GM03348 (cell line): Measurements from ENCODE around the gene IMMP2L.
"Not testable (repeated sequence)": the region's sequence is repeated elsewhere in the genome, so short reads cannot be mapped to it uniquely, and the experiment has no call there.

Experiments used
- DNase-seq: peaks from one replicate; pipeline ENCODE4 v3.0.0; 2012; ENCODE audit warnings: low spot score

Gene IMMP2L

GRCh38 chr7:111264111-111264868 is 298.0 kb downstream of the IMMP2L start:
- DNase-seq, result no peak

- no peak for DNase-seq
These were observed 299.8 kb downstream of the IMMP2L start for GRCh38 chr7:111262293-111263116.

GRCh38 chr7:111261496-111261895 is 300.8 kb downstream of the IMMP2L start:
- no peak for DNase-seq

GRCh38 chr7:111259991-111260390 is 302.3 kb downstream of the IMMP2L start:
- no peak for DNase-seq

GRCh38 chr7:111256391-111256790 is 305.9 kb downstream of the IMMP2L start:
- DNase-seq, result no peak

- DNase-seq, result no peak
These were observed 306.7 kb downstream of the IMMP2L start for GRCh38 chr7:111255576-111255975.

- not testable (repeated sequence) for DNase-seq
These were observed 310.9 kb downstream of the IMMP2L start for GRCh38 chr7:111251365-111251764.

GRCh38 chr7:111249807-111250206 is 312.5 kb downstream of the IMMP2L start:
- not testable (repeated sequence) for DNase-seq

GRCh38 chr7:111242141-111242755 is 320.0 kb downstream of the IMMP2L start:
- DNase-seq, result no peak

GRCh38 chr7:111240371-111240770 is 321.9 kb downstream of the IMMP2L start:
- DNase-seq, result no peak

- no peak for DNase-seq
These were observed 322.9 kb downstream of the IMMP2L start for GRCh38 chr7:111239437-111239836.

- no peak for DNase-seq
These were observed 323.4 kb downstream of the IMMP2L start for GRCh38 chr7:111238886-111239285.

GRCh38 chr7:111235709-111236108 is 326.6 kb downstream of the IMMP2L start:
- DNase-seq, result no peak

GRCh38 chr7:111232249-111233084 is 329.8 kb downstream of the IMMP2L start:
- peak; percentile 50 for DNase-seq

GRCh38 chr7:111229916-111230315 is 332.4 kb downstream of the IMMP2L start:
- DNase-seq, result peak; percentile 3

- no peak for DNase-seq
These were observed 333.0 kb downstream of the IMMP2L start for GRCh38 chr7:111229181-111229740.

- no peak for DNase-seq
These were observed 333.9 kb downstream of the IMMP2L start for GRCh38 chr7:111228437-111228836.

- DNase-seq, result no peak
These were observed 335.5 kb downstream of the IMMP2L start for GRCh38 chr7:111226800-111227199.

GRCh38 chr7:111224354-111225231 is 337.7 kb downstream of the IMMP2L start:
- DNase-seq, result no peak

- no peak for DNase-seq
These were observed 338.5 kb downstream of the IMMP2L start for GRCh38 chr7:111223802-111224253.
